HG03457 (cell line): ENCODE measurements around the gene C16orf82.
"Not testable (repeated sequence)": the region's sequence is repeated elsewhere in the genome, so short reads cannot be mapped to it uniquely, and the experiment has no call there.

Experiments
- ATAC-seq: cut with Tn5 transposase; IDR thresholded peaks from one replicate; pipeline ENCODE4 v1.9.1; 2021; ENCODE audit warnings: moderate number of reproducible peaks; ENCODE audit not compliant: unreplicated experiment

The C16orf82 gene

DNA sequence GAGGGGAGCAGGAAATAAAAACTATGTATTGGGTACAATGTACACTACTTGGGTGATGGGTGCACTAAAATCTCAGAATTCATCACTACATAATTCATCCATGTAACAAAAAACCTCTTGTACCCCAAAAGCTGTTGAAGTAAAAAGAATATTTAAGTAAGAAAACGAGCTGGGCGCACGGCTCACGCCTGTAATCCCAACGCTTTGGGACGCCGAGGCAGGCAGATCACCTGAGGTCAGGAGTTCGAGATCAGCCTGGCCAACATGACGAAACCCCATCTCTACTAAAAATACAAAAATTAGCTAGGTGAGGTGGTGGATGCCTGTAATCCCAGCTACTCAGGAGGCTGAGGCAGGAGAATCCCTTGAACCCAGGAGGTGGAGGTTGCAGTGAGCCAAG is 19.3 kb downstream of the C16orf82 start:
- not testable (repeated sequence) for ATAC-seq

DNA sequence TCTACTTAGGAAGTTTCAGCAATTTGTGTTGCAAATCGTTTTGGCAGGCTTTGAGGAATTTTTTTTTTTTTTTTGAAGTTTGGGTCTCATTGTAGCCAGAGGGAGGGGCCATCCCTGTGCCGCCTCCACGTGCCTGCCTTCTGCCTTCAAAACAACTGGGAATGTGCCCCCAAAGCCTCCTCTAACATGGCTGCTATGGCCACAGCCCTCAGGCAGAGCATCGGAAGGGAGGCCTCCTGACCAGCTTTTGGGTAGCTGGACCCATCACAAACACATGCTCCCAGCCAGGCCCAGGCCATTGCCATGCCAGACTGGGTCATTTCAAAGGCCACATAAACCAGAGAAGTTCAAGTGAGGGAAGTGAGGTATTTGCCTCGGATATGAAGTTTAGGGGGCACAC is 21.5 kb downstream of the C16orf82 start:
- no peak for ATAC-seq

DNA sequence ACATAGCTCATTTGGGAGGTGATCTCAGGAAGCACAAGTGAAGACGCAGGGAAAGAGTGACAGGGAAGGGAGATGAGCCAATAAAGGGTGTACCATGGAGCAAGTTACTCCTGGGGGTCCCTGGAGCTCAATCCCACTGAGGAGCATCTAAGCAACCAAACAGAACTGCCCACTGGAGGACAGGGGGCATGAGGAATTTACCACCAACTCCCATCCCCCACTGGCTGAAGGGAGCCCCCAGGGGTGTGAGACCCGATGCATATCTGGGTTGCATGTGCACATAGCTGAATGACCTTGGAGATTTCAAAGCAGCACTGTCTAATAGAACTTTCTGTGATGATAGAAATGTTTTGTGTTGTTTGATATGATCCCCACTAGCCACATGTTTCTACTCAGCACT is 29.6 kb downstream of the C16orf82 start:
- no peak for ATAC-seq

DNA sequence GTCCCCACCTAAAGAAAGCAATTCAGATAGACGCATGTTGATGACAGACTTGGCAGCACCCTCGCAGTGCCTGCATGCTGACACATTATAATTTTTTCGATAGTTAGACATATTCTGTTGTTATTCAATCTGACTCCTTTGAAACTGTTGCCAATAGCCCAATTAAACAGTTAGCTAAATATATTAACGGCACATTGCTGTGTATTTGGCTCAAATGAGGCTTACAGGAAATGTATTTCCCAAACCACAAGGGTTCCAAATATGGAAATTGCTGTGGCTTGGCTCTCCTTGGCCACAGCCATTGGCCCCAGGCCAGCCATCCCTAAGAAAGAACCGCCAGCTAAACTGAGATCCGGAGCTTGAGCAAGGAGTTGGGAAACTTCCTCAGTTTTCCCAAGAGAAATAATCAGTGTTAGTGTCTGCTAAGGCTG is 31.1 kb downstream of the C16orf82 start:
- no peak for ATAC-seq

DNA sequence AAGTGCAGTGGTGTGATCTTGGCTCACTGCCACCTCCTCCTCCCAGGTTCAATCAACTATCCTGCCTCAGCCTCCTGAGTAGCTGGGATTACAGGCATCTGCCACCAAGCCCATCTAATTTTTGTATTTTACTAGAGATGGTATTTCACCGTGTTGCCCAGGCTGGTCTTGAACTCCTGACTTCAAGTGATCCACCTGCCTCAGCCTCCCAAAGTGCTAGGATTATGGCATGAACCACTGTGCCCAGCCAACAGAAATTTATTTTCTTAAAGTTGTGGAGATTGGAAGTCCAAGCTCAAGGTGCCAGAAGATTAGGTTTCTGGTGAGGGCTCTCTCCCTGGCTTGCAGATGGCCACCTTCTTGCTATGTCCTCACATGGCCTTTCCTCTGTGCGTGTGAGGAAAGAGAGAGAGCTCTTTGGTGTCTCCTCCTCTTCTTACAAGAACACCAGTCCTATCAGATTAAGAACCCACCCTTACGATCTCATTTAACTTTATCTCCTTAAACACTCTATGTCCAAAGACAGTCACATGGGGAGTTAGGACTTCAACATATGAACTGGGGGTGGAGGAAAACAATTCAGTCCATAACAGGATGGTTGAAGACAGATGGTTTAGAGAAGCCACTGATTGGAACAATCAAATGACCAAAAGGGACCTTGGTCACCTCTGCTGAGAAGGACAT is 31.8 kb downstream of the C16orf82 start:
- no peak for ATAC-seq

DNA sequence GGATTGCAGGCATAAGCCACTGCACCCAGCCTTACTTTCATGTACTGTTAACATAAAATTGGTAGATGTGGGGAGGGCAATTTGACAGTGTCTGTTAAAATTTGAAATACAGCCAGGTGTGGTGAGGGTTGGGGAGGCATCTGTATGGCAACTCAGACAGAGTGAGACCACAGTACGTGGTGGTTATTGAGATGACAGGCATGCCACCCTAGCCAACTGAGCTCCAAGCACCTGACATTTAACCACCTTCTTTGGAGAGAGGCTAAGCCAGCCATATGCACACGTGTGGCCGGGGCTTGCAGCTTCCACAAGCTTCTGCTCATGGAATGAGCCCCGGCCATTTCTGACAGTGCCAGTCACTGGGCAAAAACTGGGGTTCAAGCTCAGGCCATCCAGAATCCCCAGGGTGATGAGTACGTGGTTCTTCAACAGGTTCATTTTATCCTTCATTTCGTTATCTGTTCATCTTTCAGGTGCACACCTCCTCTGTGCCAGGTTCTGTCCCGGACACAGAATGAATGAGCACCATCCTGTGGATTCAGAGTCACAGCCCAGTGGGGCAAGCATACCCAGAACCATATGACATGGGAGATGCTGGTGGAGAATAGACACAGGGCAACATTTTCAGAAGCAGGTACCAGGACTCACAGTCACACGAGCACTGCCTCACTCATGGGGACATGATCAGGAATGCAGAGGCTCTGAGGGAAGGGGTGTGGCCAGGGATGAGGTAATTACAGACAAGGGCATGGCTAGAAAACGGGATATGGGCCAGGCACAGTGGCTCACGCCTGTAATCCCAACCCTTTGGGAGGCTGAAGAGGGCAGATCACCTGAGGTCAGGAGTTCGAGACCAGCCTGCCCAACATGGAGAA is 36.2 kb downstream of the C16orf82 start:
- no peak for ATAC-seq

DNA sequence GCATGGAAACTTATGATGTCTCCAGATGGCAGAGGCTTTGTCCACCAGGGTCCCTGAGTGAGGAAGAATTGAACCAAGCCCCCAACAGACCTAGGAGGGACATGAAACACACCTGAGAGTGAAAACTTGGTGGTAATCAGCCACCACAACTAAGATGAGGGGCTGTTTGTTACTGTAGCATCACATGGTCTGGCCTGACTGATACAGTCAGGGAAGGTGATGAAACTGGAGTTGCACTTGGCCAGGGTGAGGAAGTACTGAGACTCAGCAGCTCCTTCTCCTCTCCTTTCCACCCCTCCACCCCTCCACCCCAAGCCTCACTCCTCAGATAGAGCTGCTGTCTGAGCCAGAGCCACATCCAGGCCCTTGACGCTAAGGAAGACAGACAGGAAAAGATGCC is 37.2 kb downstream of the C16orf82 start:
- ATAC-seq = no peak

DNA sequence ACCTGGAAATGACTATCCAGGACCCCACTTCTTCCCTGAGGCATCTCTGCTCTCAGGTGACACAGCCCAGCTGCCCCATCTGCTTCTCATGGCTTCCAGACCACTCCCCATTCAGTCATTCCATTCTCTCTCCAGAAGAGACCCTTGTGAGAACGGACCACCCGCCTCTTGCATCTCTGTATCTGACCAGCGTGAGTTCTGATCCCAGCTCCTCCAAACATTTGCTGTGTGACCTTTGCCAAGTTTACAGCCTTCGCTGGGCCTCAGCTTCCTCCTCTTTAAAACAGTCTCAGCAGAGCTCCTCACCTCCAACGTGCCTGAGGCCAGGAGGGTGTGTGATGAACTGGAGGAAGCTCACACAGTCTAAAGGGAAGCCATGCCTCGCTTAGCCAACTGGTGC is 39.6 kb downstream of the C16orf82 start:
- no peak for ATAC-seq

DNA sequence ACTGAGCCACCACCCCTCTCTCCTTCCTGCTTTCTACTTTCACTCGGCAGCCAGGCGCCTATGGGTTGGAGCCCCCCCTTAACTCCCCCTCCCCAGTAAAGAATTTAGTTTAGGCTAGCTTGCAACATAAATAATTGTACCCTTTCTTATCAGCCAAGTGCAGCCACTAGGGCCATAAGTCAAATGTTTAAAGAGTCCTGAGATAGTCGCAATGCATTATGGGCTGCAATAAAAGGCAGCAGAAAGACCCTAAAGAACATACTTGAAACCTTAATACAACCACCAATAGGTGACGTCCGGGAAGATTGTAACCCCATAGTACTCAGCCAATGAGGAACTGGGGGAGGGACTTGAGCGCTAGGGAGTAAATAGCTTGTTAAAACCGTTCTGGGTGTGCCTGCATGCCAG is 40.5 kb downstream of the C16orf82 start:
- no peak for ATAC-seq

DNA sequence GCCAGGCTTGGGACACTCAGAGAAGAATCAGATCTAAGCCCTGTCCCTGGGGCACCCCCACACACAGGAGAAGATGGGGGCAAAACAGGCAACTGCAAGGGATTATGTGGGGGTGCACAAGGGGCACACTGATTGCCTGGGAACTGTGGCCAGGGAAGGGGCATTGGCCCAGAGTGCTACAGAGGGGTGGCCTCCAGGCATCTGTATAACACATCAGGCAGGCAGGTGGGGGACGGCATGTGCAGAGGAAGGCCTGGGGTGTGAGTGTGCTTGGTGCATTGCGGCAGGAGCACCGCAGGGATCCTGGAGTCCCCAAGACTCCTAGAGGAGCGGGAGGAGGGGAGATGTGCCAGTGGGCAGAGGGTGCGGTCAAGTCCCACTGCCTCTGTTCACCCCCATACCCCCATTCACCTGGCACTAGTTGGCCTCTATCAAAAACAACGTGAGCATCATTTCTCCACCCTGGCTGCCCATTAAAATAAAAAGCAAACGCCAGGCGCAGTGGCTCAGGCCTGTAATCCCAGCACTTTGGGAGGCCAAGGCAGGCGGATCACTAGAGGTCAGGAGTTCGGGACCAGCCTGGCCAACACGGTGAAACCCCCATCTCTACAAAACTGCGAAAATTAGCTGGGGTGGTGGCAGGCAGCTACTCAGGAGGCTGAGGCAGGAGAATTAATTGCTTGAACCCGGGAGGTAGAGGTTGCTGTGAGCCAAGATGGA is 41.5 kb downstream of the C16orf82 start:
- no peak for ATAC-seq

DNA sequence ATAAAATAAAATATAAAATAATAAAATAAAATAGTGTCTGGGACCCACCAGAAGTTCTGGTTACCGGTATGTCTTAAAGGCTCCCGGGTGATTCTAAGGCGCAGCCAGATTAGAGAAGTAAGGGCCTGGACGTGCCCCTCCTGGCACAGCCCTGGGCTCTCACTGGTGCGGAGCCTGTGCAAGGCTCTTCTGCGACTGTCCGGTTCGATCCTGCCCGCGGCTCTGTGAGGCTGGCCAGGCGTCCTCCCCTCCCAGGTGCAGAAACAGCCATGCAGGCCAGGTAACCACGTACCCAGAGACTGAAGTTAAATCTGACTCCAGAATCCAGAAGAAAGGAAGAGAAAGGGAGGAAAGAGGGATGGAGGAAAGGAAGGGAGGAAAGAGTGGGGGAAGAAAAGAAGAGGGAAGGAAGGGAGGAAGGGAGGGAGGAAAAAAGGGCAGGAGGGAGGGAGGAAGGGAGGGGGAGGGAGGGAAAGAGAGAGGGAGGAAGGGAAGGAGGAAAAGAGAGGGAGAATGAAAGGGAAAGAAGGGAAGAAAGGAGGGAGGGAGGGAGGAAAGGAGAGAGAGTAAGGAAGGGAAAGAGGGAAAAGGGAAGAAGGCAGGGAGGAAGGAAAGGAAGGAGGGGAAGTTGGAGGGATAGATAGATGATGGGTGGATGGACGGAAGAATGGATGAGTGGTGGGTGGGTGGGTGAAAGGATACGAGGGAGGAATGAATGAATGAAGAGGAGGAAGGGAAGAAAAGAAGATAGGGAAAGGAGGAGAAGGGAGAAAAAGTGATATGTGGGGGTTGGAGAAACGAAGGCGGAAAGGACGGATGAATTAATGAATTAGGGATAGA is 42.3 kb downstream of the C16orf82 start:
- no peak for ATAC-seq

DNA sequence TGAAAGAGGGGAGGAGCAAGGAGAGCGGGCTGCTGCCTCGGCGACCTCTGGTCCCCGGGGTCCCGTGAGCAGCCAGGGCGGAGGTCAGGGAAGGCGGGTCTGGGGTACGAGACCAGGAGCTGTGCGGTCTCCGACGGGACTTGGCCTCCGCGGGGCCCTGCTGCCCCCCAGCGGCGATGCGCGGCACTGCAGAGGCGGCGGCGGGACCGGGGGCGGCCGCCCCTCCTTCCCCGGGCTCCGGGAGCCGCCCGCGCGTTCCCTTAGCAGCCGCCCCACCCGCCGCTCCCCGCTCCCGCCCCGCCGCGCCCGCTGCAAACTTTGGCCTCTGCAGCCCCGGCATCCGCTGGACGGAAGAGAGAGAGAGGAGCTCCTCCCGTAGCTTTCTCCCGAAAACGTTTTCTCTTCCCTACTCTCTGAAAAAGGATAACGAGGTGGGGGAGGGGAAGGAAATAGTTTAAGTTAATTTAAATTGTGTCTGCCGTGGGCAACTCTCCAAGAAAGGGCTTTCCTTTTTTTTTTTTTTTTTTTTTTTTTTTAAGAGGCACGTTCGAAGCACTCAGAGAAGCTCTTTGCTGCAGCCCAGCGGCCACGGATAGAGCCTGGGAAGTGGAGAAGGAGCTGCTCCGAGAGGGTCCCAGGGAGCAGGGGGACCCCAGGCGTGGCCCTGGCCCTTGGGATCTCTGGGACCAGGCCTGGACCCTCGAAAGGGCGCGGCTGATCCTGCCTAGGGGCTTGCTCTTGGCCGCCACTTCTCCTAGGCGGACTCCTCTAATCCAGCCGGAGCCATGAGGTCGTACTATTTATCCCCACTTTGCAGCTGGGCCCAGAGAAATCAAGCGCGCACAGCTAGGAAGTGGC is 43.2 kb downstream of the C16orf82 start:
- ATAC-seq = no peak

DNA sequence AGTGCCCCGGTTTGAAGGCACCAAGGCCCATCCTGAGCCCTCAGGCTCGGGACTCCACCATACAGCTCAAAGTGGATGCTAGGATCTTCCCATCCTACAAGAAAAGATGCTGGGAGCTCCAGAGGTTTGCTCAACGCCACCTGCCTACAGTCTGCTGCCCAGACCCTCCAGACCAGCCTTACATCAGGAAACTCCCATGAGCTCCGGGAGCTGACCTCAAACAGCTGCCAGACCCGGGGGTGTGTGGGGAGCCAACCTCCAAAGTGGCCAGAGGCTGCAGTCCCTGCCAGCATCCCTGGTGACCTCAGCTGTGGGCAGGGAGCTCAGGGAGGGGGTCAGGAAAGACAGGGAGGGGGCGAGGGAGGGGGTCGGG is 43.8 kb downstream of the C16orf82 start:
- no peak for ATAC-seq

DNA sequence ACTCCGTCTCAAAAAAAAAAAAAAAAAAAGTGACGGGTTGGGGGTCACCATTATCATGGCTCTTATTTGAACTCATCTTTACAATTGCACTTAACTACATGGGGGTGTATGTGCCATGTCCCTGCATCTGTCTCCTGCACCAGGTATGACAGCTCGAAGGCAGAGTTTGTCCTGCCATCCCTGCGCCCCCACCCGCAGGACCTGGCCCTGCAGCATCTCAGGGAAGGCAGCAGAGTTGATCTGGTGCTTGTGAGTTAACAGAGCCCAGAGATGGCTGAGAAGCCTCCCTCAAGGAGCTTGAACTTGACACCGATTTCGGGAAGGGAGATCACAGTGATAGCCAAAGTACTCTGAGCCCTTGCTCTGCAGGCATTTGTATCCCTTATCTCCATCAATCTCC is 44.8 kb downstream of the C16orf82 start:
- no peak for ATAC-seq

DNA sequence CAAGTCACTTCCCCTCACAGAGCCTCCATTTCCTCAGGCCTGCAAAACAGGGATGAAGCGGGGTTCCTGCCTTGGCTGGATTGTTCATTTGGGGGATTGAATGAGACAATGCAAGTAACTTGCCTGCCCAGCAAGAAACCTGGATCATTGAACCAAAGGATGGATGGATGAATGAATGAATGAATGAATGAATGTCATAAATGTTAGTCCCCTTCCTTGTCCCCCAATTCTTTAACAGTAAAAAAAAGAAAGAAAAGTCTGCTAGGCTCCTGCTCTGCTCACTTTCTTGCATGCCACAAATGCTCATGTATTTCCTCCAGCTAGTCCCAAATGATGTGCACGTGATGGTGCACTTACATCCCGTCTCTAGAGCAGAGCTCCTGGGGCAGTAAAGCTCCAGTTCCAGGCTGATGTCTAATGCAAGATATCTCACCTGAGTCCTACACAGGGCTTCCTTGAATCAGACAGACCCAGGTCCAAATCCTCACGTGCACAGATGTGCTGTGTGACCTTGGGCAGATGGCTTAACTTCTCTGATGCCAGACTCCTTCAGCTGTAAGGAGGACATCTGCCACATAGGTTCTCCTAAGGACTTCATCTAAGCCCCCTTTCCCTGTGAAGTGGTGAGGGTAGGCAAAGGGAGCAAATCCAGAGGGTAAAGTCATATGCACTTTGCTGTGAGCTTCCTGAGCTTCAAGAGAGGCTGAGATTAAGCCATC is 45.5 kb downstream of the C16orf82 start:
- no peak for ATAC-seq

DNA sequence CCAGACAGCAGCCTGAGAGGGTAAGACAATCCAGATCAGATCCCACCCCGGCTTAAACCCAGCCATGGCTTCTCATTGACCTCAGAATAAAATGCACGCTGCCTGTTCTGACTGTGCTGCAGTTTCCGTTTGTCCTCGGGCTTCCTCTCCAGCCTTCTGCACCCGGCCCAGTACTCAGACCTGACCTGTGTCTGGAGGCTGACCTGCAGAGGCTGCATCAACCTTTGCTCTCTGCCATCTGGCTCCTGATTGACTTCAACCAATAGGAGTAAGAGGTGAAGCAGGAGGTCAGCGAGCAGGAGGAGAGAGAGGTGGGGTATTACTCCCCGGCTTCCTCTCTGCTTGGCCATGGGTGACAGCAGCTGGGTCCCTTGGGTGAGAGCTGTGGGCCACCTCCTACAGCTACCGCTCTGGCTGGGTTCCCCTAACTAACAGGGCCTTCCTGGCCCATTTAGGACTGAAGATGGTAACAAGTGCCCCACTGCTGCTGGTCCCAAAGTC is 46.7 kb downstream of the C16orf82 start:
- ATAC-seq = no peak

DNA sequence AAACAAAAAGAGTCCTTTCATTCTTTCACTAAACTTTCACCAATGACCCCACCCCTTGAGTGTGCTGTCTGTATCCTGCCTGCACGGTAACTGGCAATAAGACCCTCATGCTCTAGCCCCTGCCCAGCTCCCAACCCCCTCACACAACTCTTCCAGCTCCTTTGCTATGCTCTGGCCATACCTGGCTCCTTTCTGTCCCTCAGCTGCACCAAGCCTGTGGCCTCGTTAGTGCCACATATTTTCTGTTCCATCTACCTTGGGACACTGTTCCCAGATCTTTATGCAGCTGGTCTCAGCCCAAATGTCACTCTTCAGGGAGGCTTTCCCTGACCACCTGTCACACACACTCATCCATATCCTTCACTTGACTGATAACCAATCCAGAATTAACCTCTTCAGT is 47.3 kb downstream of the C16orf82 start:
- no peak for ATAC-seq

DNA sequence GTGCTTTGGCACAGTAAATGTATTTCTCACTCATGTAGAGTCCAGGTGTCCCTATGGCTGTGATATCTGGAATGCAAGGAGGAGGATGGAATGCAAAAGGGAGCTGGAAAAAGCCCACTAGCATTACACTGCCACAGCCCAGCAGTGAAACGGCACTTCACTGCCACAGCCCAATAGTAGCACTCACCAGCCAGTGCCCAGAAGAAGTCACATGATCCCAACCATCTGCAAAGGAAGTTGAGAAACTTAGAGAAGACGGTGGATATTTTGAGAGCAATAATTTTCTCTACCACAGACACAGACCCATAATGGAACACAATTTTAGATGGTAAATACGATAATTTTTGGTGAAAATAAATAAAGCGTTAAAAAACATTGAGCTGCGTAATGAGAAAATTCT is 51.8 kb downstream of the C16orf82 start:
- no peak for ATAC-seq
